HG02981 (cell line): ENCODE results near the gene NOC4L.
"Not testable (repeated sequence)": the region's sequence is repeated elsewhere in the genome, so short reads cannot be mapped to it uniquely, and the experiment has no call there.

Experiments used
- ATAC-seq: cut with Tn5 transposase; IDR thresholded peaks from one replicate; pipeline ENCODE4 v1.9.1; 2021; ENCODE audit warnings: mild to moderate bottlenecking, moderate library complexity; ENCODE audit not compliant: unreplicated experiment

NOC4L gene

DNA sequence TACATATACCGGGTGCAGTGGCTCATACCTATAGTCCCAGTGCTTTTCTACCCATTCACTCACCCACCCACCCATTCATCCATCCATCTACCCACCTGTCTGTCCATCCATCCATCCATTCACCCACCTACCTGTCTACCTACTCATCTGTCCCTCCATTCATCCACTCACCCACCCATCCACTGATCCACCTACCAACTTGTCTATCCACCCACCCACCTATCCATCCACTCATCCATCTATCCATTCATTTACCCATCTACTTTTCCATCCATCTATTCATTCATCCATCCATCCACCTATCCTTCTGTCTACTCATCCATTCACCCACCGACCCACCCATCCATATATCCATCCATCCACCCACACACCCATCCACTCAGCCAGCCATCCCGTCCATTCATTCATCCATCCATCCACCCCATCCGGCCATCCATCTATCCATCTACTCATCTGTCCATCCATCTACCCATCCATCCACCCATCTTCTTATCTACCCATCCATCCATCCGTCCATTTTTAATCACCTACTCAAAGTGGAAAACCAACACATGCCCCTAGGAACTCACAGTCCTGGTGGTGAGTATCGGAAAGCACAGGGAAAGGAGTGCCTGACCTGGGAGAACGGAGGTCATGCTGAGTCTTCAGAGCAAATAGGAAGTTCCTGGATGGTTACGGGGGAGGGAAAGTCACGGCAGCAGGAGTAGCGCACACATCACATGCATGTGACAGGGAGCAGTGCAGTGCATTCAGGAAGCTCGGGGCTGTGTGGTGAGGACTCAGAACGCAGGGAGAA, 20.1 kb upstream of the NOC4L start:
- ATAC-seq: no peak

DNA sequence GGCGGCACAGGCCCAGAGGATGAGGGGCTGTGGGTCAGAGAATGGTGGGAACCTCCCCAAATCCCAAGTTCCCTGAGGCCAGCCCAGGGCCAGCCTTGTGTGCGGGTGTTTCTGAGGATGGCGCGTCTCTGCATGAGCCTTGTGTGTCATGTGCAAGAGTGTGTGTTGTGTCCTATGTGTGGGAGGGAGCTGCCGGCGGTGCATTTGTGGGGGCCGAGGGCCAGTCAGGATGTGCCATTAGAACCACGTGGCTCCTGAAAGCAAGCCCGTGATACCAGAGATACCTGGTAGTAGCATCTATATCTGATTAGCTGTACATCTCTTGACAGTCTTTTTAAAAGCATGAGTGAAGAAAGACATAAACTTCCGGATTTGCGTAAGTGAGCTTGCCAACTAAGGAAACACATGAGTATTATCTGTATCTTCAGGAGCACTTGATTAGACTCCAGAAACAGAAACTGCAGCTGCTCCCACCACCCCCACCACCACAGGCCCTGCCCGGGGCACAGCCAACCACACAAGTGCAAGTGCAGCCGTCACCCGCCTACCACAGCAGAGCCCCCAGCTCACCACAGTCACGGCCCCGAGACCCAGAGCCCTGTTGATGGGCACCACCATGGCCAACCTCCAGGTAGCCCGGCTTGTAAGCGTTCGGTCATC, 19.4 kb upstream of the NOC4L start:
- no peak for ATAC-seq

DNA sequence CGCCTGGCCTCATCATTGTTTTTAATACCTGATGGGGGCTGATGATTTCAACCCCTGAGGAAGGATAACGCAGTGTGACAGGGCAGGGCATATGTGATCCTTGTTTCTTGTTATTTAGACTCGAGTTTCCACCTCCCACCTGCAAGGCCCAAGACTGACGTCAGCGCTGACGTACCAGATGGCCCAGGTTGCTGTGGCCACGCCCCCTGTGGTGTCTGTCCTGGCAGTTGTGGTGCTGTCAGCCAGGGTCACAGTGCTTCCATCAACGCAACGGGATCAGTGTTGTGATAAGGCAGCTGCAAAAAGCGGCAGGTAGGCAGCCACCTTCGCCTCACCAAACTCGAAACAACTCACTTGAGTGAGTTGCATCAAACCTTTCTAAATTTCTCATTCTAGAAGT, 18.5 kb upstream of the NOC4L start:
- ATAC-seq: no peak

DNA sequence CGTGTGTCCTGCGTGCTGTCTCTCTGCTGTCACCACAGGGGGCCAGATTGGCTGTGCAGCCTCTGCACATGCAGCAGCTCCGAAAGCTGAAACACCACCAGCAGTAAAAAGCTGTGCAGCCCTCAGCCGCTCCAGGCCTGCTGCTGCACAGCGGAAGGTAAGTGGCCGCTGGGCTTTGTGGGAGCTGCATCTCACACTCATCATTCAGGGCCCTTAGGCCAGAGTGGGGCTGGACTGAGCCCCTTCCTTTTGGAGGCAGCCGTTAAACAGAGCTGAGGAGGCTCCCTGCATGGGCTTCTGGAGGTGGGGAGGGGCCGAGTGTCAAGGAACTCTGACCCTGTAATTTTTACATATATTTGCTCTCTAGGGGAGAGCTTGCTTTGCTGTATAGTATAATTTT, 17.2 kb upstream of the NOC4L start:
- no peak for ATAC-seq

DNA sequence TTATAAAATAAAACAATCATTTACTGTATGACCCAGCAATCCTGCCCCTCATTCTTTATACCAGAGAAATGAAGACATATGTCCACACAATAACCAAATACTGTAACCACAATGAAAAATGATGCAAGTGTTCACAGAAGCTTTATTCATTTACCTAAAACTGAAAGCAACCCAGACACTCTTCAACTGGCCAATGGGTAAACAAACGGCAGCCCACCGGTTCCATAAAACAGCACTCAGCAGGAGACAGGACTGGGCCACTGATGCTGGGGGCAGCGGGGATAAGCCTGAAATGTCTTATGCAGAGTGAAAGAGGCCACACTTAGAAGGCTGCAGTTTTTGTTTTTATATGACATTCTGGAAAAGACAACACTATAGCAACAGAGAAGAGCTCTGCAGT, 15.2 kb upstream of the NOC4L start:
- no peak for ATAC-seq

DNA sequence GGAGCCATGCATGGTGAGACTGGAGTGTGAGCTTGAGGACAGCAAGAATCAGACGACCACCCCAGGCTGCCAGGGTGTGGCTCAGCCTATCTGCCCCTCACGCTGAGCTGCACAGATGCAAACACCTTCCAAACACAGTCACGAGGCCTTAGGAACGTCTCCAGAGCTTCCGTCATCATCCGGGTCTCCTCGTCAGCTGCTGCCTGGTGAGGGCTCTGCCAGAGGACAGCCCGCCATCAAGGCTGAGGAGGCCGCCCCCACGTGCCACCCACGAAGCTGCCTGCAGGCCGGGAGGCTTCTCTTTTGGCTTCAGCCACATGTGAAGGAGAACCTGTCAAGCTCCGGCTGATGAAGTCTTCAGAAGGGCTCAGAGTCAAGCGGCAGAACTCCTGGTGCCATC, 13.6 kb upstream of the NOC4L start:
- ATAC-seq: no peak

DNA sequence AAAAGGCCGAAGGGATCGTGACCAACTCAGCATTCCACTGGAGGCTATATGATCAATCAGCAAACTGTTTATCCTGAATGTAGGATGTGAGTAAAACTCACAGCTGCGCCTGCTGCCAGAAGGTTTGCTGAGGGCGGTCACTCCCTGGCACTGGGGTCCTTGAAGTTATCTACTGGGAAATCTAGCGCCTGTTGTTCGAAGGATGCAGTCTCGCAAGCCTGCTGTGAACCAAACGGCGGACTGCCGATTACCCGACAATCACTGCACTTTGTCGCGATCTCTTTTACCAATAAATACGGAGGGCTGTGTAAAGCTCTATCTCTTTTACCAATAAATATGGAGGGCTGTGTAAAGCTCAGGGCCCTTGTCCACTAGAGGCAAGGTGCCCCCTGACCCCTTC, 13.0 kb upstream of the NOC4L start:
- no peak for ATAC-seq

DNA sequence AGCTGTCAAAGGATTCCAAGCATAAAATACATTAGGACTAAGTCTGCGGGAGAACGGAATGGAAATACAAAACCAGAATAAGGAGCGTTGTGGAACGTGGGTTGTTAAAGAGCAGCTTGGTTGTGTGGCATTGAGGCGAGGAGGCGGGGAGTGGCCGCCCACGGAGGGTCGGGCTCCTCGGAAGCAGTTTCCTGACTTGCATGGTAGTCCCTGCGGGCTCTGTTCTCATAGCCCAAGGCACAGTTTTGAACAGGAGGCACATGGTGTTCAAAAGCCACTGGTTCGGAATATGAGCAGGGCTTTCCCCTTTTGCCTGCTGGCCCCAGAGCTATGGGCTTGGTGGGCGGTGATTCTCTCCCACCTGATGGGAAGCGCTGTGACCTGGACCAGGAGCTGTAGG, 12.3 kb upstream of the NOC4L start:
- ATAC-seq: no peak

DNA sequence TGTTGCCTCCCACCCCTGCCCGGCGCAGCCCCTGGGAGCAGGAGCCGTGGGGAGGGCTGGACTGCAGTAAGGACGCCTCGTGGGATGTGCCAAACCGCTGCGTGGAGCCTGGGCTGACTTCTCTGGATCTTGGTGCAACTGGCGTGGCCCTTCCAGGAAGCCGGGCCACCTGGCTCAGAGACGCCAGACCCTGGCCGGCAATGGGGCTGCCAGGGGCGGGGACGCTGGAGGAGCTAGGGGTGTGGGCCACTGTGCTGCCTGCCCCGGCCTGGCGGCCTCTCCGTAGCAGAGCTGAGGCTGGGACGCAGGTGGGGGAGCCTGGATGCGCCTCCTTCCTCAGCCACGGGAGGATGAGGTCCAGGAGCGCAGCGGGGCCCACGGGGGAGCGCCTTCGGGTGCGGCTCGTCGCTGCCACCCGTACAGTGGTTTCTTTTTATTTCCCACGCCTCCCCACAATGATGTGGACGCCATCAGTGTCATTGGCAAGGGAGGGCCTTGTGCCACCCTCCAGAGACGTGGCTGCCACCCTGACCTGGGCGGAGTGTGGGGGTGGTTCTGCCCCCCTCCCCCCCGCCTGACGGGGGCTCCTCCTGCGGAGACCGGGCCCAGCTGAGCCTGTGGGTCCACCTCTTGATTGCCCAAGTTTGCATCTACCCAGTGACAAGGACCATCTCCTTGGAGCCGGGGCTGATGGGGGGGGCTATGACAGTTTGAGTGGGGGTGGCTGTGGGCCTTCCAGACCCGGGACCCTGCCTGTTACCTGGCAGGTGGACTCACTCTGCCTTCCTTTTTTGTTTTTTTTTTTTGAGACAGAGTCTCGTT, 11.4 kb upstream of the NOC4L start:
- no peak for ATAC-seq

DNA sequence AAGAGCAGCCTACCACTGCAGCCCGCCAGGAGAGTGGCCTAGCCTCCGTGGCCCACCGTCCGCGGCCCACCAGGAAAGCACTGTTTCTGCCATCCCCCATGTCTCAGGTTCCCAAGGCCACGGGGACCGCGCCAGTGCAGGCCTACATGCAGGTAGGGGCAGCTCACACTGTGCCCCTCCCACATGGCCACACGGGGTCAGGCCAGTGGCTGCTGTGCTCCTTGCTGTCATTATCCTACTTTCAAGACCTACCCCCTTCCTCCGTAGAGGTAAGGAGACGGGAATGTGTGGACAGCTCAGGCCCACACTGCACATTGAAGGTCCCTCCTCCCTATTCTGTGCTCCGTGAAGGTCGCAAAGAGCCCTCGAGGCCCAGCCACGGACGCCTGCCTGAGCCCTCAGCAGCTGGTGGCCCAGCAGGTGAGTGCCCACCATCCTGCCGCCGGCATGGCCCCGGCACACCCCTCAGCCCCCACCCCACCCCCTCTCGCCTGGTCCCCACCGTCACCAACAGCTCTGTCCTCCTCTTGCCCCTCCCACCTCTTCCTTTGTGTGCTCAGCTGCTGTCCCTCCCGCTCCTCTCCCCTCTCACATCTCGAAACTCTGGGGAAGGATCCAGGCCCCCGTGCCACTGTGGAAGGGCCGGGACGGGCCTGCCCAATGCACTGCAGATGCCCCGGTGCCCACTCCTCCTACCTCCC, 10.2 kb upstream of the NOC4L start:
- no peak for ATAC-seq

DNA sequence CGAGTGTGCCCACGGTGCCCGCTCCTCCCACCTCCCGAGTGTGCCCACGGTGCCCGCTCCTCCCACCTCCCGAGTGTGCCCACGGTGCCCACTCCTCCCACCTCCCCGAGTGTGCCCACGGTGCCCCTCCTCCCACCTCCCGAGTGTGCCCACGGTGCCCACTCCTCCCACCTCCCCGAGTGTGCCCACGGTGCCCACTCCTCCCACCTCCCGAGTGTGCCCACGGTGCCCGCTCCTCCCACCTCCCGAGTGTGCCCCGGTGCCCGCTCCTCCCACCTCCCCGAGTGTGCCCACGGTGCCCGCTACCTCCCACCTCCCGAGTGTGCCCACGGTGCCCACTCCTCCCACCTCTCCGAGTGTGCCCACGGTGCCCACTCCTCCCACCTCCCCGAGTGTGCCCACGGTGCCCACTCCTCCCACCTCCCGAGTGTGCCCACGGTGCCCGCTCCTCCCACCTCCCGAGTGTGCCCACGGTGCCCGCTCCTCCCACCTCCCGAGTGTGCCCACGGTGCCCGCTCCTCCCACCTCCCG, 9.5 kb upstream of the NOC4L start:
- ATAC-seq: not testable (repeated sequence)

DNA sequence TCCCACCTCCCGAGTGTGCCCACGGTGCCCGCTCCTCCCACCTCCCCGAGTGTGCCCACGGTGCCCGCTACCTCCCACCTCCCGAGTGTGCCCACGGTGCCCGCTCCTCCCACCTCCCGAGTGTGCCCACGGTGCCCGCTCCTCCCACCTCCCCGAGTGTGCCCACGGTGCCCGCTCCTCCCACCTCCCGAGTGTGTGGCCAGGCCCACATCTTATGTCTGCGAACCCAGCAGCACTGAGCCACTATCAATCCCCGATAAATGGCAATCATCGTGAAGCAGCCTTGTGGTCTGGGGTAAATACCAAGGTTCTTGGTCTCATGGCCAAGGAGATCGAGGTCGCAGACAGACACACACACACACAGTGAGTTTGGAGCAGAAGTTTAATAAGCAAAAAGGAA, 8.0 kb upstream of the NOC4L start:
- ATAC-seq: not testable (repeated sequence)

DNA sequence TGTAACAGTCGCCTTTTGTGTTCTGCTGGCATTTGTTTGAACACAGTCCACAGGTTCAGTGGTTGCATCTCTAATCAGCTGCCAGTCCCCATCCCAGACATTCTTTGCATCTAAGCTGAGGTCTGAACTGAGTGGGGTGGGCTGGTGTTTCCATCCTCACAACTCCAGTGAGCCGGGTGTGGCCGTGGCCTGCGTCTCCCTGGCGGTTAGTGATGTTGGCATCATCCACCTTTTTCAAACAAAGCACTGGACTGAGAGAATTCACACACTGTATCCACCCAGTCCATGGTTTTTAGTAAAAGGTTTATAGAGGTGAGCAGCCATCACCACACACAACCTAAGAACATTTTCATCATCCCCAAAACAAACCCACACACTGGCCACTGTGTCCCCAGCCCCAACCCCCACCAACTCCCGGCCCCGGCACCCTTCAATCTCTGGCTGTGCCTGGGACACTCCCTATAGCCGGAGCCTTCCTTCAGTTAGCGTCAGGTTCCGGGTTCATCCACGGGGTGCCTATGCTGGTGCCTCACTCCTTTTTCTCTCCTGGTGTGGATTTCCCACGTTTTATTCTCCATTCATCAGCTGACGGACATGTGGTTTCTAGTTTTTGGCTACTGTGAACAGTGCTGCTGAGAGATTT, 6.7 kb upstream of the NOC4L start:
- no peak for ATAC-seq

DNA sequence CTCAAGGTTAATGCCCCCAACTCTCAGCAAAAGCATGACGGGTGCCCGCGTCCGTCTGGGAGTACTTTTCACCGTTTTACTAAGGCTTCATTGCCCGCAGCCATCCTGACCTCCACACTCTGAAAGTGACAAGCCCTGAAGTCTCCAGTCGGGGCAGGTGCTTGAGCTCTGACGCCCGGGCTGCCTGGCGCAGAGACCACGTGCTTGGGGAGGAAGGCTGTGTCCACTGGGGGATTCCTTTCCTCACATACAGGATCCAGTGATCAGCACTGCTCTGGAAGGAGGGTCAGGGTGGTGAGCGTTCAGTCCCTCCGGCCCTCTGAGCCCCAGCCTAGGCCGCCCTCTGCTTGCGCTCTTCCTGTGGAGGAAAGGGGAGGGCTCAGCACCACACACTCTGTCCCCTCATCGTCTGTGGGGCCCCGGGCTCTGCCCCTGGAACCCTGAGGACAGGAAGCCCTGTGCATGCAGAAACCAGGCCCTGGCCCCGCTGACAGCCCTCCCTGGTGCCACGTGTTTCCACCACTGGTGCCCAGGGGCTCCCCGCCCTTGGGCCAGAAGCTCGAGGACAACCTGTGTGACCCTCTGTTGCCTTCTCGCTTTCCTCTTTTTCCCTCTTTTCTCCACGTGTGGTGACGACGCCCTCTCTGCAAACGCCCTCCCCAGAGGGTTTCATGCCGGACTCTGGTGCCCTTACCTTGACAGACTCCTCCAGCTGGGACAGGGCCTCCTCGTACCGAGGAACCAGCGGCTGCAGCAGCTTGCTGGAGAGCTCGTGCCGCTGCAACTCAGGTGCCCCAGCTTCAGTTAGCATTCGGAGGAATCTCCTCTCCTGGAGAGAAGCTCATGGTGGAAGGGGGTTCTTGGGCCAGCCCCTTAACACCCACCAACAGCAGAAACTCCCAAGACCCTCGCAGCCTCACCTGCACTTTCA, 5.1 kb upstream of the NOC4L start:
- ATAC-seq: no peak

DNA sequence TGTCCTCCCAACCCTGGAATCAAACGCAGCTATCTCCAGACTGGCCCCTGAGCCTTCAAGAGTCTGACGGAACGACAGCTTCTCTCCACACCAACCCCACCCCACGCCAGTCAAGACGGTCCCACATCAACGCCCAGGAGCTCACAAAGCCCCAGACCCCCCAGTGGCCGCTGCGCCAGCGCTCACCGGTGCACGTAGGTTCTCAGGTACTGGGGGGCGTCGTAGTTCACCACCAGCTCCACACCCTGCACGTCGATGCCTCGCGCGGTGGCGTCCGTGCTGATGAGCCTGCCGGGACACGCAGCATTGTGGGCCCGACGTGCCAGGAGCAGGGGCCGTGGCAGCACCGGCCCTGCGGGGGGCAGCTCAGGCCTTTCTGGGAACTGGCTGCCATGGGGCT, 4.3 kb upstream of the NOC4L start:
- no peak for ATAC-seq

DNA sequence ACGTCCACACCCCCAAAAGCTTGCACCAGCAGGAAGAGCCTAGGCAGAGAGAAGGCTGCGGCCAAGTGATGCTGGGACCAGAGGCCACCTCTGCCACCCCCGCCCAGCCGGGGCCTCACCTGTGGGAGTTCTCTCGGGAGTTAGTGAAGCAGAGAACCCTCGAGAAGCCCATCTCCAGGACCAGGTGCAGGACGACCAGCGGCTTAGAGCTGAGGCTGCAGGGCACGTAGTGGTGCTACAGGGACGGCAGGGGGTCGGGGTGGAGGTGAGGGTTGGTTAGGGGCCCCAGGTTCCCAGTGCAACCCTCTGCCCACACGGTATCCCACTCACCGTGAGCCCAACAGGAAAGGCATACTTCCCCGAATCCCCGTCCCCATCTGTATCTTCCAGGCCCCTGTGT, 3.8 kb upstream of the NOC4L start:
- no peak for ATAC-seq

DNA sequence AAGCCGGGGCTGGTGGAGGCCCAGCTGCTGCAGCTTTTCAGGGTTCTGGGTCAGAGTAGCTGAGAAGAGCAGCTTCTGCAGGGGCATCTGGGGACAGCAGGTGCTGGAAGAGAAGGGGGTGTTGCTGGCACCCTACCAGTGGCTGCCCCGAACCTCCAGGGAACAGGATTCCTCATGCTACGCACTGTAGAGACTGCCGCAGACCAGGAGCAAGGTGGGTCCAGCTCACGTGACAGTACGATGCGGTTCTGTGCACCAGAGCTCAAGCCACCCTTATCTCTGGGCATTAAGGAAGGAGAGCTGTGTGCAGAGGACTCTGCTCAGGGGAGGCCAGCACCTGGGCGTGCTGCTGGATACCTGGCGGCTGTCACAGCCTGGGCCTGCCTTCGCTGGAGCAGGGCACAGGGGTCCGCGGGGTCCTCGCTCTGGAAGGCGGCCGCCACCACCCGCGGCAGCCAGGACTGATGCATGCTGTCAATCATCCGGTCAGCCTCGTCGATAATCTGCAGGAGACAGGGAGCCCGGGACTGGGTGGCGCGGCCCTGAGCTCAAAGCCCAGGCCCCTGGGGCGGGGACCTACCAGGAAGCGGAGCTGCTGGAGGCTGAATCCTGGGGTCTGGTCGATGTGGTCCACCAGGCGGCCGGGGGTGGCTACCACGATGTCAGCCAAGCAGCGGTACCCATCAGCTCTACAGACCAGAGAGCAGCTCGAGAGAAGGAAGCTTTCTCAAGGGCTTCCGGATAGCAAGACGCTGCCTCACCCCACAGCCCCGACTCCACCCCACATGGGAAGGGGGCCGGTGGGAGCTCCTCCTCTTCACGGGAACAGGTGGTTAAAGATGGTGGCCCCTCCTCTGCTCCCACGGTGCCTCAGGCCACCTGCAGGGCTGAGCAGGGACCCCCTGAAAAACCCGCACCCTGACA, 3.1 kb upstream of the NOC4L start:
- ATAC-seq: no peak

DNA sequence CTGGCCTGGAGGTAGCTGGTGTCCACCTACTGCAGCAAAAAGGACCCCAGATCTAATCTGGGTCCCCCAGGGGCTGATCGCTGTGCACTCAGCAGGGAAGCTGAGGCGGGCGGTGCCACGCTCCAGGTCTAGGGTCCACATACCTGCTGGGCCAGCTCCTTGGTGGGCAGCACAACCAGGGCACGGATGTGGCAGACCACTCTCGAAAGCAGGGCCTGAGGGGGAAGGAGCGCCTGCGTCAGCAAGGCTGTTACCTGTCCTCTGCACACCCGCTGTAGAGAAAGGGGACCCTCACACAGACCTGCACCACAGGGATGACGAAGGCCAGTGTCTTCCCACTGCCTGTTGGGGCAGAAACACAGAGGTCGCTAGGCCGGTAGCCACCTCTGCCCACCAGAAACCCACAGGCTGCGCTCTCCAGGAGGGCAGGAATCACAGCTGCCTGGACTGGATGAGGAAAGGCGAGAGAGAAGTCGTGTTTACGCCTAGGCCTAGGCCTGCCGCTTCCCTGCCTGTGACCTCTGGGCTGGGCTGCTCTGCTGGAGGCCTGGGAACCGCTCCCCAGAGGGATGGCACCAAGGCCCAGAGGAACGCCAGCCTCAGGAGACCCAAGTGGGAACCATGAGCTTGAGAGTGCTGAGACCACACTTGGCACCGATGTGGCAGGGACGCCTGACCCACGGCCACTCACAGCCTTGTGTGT, 2.1 kb upstream of the NOC4L start:
- no peak for ATAC-seq
